Neural cell (in vitro differentiated cells): ENCODE data around the gene DUSP22.

Source experiments
- EP300 ChIP-seq: fragments of 450-650 bp; conservative IDR thresholded peaks from 2 replicates; pipeline ENCODE4 v1.6.1; 2014; ENCODE audit warnings: antibody characterized with exemption, mild to moderate bottlenecking, moderate library complexity; ENCODE audit not compliant: poor library complexity, severe bottlenecking
- MXI1 ChIP-seq: fragments of 450-650 bp; conservative IDR thresholded peaks from 2 replicates; pipeline ENCODE4 v1.6.1; 2014; ENCODE audit warnings: antibody characterized with exemption, mild to moderate bottlenecking; ENCODE audit not compliant: poor library complexity, severe bottlenecking
- POLR2AphosphoS5 ChIP-seq: IDR thresholded peaks from 2 replicates; pipeline ENCODE4 v1.6.1; 2012
- SMC3 ChIP-seq: fragments of 450-650 bp; conservative IDR thresholded peaks from 2 replicates; pipeline ENCODE4 v1.6.1; 2014; ENCODE audit warnings: antibody characterized with exemption, mild to moderate bottlenecking, moderate library complexity; ENCODE audit not compliant: poor library complexity
- TF ChIP-seq, protein P1 (sequence below): fragments of 450-650 bp; IDR thresholded peaks from 2 replicates; pipeline ENCODE4 v1.5.1; 2014; ENCODE audit warnings: antibody characterized with exemption, mild to moderate bottlenecking, moderate library complexity; ENCODE audit not compliant: poor library complexity, severe bottlenecking
- TF ChIP-seq, protein P2 (sequence below): IDR thresholded peaks from 2 replicates; pipeline ENCODE4 v1.6.1; 2012; ENCODE audit warnings: borderline replicate concordance

DNA sequence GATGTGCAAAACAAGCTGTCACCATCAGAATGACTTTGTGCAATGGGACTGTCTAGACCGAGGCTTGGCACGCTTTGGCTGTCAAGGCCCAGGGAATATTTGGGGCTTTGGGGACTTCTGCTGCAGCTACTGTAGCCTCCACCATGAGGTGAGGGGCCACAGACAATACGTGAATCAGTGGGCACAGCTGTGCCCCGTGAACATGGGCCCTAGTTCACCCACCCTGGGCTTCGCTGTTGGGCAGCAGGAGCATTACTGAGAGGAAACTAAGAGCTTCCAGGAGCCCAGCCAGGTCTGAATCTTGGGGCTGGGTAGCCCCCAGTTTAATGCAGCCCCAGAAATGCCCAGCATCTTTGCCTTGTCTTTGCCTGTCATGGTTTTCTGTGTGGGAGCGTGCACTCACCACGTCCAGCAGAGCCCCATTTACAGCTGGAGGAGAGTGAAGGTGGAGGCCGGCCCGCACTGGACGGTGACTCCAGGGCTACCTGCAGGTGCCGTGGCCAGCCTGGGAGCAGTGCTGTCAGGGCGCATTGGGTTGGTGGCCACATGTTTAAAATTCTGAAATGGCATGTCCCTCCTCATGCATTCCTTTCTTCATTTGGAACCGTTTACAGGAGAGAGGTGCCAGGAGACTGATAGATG, 34.7 kb downstream of the DUSP22 start:
- TF ChIP-seq, protein P1, sequence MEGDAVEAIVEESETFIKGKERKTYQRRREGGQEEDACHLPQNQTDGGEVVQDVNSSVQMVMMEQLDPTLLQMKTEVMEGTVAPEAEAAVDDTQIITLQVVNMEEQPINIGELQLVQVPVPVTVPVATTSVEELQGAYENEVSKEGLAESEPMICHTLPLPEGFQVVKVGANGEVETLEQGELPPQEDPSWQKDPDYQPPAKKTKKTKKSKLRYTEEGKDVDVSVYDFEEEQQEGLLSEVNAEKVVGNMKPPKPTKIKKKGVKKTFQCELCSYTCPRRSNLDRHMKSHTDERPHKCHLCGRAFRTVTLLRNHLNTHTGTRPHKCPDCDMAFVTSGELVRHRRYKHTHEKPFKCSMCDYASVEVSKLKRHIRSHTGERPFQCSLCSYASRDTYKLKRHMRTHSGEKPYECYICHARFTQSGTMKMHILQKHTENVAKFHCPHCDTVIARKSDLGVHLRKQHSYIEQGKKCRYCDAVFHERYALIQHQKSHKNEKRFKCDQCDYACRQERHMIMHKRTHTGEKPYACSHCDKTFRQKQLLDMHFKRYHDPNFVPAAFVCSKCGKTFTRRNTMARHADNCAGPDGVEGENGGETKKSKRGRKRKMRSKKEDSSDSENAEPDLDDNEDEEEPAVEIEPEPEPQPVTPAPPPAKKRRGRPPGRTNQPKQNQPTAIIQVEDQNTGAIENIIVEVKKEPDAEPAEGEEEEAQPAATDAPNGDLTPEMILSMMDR: no peak
- TF ChIP-seq, protein P2, sequence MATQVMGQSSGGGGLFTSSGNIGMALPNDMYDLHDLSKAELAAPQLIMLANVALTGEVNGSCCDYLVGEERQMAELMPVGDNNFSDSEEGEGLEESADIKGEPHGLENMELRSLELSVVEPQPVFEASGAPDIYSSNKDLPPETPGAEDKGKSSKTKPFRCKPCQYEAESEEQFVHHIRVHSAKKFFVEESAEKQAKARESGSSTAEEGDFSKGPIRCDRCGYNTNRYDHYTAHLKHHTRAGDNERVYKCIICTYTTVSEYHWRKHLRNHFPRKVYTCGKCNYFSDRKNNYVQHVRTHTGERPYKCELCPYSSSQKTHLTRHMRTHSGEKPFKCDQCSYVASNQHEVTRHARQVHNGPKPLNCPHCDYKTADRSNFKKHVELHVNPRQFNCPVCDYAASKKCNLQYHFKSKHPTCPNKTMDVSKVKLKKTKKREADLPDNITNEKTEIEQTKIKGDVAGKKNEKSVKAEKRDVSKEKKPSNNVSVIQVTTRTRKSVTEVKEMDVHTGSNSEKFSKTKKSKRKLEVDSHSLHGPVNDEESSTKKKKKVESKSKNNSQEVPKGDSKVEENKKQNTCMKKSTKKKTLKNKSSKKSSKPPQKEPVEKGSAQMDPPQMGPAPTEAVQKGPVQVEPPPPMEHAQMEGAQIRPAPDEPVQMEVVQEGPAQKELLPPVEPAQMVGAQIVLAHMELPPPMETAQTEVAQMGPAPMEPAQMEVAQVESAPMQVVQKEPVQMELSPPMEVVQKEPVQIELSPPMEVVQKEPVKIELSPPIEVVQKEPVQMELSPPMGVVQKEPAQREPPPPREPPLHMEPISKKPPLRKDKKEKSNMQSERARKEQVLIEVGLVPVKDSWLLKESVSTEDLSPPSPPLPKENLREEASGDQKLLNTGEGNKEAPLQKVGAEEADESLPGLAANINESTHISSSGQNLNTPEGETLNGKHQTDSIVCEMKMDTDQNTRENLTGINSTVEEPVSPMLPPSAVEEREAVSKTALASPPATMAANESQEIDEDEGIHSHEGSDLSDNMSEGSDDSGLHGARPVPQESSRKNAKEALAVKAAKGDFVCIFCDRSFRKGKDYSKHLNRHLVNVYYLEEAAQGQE: no peak
- TF ChIP-seq MXI1 (no peak), EP300 (no peak), SMC3 (no peak), POLR2AphosphoS5 (no peak)
